Fibroblast of pulmonary artery (primary cell): ENCODE measurements around the gene POLD3.

Experiments
- DNase-seq: peaks from one replicate; pipeline ENCODE4 v3.0.0-alpha.2; 2010; ENCODE audit warnings: low read depth
- H3K4me3 ChIP-seq: replicated peaks from 2 replicates; pipeline ENCODE4 v1.5.1; 2011; ENCODE audit warnings: low read depth, mild to moderate bottlenecking, control low read depth, low read length, moderate library complexity
- CTCF ChIP-seq: IDR thresholded peaks from 2 replicates; pipeline ENCODE4 v1.5.1; 2011; ENCODE audit warnings: mild to moderate bottlenecking, control low read depth, low read length, inconsistent platforms; ENCODE audit errors: missing control alignments

Gene POLD3

GRCh38 chr11:74559110-74559933 is 33.1 kb upstream of the POLD3 start:
- no peak for TF ChIP-seq CTCF
- H3K4me3 ChIP-seq = no peak overlapping the region
- DNase-seq = peak; percentile 24

DNA sequence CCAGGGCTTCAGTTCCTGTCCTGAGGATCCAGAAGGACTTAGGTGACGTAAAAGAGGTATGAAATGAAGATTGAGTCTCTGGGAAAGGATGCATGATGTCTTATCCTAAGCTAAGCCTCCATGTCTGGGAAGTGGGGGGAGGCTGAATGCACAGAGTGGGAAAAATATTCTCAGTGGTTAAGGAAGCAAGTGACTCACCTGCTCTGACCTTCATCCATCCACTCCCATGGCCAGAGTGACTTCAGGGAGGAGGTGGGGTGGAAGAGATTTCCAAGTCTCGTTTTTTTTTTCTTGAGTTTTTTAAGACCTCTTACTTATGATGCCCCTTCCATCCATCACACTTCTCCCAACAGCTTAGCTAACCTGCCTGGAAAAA is 32.5 kb upstream of the POLD3 start:
- DNase-seq = peak; percentile 17
- no peak for TF ChIP-seq CTCF
- H3K4me3 ChIP-seq = no peak overlapping the region

DNA sequence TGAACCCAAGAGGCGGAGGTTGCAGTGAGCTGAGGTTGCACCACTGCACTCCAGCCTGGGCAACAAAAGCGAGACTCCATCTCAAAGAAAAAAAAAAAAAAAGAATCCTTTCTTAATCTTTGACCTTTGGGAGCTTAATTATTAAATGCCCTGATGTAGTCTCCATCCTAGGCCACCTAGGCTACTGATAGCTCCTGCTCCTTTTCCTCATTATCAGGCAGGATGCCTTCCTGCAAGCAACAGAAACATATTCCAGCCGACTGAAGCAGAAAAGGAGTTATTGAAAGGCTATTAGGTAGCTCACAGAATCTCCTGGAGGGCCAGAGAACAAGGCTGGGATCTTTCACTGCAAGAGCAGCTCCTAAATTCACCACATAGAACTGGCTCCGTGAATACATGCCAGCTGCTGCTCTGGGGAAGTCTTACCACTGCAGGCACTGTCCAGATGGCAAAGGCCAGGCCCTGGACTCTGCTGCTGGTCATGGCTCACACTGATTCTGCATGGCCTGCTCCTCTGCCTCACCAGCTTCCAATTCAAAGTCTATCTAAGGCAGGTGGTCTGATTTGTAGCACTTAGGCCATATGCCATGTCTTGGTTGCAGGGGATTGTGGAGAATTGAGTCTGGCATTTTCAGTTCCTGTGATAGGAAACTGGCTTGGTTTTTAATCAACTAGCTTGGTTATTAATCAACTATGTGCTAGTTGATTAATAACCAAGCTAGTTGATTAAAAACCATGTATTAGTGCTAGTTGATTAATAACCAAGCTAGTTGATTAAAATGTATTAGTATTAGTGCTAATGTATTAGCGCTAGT is 26.0 kb upstream of the POLD3 start:
- no peak overlapping the region for H3K4me3 ChIP-seq
- no peak for TF ChIP-seq CTCF
- no peak for DNase-seq

DNA sequence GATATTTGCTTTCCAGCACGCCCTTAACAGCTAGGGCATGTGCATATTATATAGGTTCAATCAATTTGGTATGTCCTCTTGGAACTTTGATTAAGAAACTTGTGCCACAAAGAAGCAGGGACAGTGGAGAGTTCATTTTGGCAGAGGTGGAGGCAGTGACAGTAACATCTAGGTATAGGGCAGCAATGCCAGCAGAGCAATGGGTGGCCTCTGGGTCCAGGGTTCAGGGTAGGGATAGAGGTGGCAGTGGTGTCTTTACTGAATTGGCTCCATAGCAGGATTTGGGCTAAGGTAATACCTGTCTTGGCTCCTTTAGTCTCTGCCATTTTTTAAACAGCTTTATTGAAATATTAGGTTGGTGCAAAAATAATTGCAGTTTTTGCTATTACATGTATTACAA is 24.4 kb upstream of the POLD3 start:
- no peak for DNase-seq

DNA sequence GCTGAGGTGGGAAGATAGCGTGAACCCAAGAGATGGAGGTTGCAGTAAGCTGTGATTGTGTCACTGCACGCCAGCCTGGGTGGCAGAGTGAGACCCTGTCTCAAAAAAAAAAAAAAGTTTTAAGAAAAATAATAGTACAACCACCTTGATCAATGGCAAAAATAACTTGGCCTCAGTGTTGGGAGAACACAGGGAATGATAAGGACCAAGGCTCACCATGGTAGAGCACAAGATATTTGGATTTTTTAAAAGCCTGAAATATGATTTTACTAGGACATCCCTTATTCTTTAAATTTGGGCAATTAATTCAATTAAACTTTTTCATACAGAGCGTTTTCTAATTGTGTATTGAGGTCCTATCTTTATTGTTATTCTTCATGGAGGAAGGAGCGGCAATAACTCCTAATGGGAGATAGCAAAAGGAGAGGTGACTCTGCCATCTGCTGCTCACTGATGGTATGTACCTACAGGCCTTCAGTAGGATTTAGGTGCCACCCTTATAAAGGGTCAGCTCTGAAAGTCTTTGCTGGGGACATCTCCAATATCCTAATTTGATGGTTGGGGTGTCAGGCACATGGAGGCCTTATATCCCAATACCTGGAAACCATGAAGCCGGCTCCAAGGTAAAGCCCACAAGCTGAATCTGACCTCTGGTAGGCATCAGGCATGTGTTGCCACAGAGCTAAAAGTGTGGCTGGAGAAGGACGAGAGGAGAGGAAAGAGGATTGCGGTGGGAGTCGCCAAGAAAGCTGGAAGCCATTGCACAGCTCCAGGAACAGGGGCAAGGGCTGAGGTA is 21.9 kb upstream of the POLD3 start:
- no peak overlapping the region for H3K4me3 ChIP-seq
- peak; percentile 82 for TF ChIP-seq CTCF
- DNase-seq = peak; percentile 78

More for the DNA sequence above, 24.4 kb upstream of the POLD3 start:
- H3K4me3 ChIP-seq = no peak overlapping the region
- no peak for TF ChIP-seq CTCF

DNA sequence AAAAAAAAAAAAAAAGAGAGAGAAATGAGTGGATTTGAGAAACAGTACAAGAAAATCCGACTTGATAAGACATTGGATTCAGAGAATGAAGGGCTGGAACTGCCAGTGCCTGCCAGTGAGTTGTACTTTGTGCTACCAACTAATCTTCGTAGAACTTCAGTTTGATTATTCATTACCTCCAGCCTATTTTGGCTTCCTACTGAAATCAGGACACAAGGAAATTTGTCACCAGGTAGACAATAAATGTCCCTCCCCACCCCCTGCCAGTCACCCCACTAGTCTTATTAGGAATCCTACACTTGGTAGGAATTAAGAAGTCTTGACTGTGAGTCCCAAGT is 21.4 kb upstream of the POLD3 start:
- no peak for TF ChIP-seq CTCF
- H3K4me3 ChIP-seq = no peak overlapping the region
- DNase-seq = no peak
